ENCODE measurements around the gene GRB10. TPM values are rescaled to one million over a fixed set of nuclear protein-coding genes. Genes with fewer than 3 reads are reported as not detected.

GRB10 gene
- total and polyA plus RNA-seq, 2 experiments from 2014 or later, result 35.0 to 154 TPM

- H3K9me3 Mint-ChIP-seq, result no peaks in the 10 kb centered on the region
- no peaks in the 10 kb centered on the region for H3K27me3 ChIP-seq (ENCODE audit: insufficient read depth)
- H3K27ac ChIP-seq (ENCODE audit: low read depth), result no peak overlapping the region
- H3K36me3 Mint-ChIP-seq (ENCODE audit: low read depth), result peaks cover 19% of the 10 kb centered on the region
- H3K9me2 ChIP-seq (ENCODE audit: insufficient read depth), result no peaks in the 10 kb centered on the region
- peaks cover 15% of the 10 kb centered on the region for H3K4me1 Mint-ChIP-seq
- H3K4me3 Mint-ChIP-seq, result no peak overlapping the region
- H3K36me3 ChIP-seq (ENCODE audit: insufficient read depth), result no peaks in the 10 kb centered on the region; the same call in 1 of the 2 replicates
- H3K4me2 ChIP-seq, result no peak overlapping the region
- ATAC-seq, result no peak
- no peak overlapping the region for H3K4me3 ChIP-seq
- TF ChIP-seq EZH2phosphoT487 (IDR thresholded peaks at IDR 0.05; ENCODE audit: unreplicated experiment) (no peak), EZH2 (IDR thresholded peaks at IDR 0.05; ENCODE audit: low read depth, unreplicated experiment) (no peak), CTCF (conservative IDR thresholded peaks at IDR 0.05; ENCODE audit: low read depth in 2 of 2) (no peak), ZNF331 (CRISPR knock-in tag; IDR thresholded peaks at IDR 0.05; ENCODE audit: low read depth) (no peak), ETS1 (IDR thresholded peaks at IDR 0.05) (no peak), CREB1 (CRISPR knock-in tag; IDR thresholded peaks at IDR 0.05; ENCODE audit: low read depth) (no peak), REST (IDR thresholded peaks at IDR 0.05; ENCODE audit: unreplicated experiment) (no peak), POLR2AphosphoS5 (IDR thresholded peaks at IDR 0.05; ENCODE audit: low read depth) (no peak), STAT1 (IDR thresholded peaks at IDR 0.05; ENCODE audit: unreplicated experiment) (no peak), NANOG (IDR thresholded peaks at IDR 0.05; ENCODE audit: borderline replicate concordance) (no peak), JUNB (IDR thresholded peaks at IDR 0.05; ENCODE audit: unreplicated experiment) (no peak), ZNF462 (CRISPR knock-in tag; IDR thresholded peaks at IDR 0.05) (no peak), ZNF114 (CRISPR knock-in tag; IDR thresholded peaks at IDR 0.05) (no peak)
- peaks cover 6% of the 10 kb centered on the region for H3K4me1 ChIP-seq (ENCODE audit: insufficient read depth)
- DNase-seq (ENCODE audit: low spot score), result no peak
- H3K79me2 ChIP-seq (replicated peaks; ENCODE audit: insufficient read depth), result peaks cover 99% of the 10 kb centered on the region
- no peak overlapping the region for H2AFZ ChIP-seq
- peaks cover 39% of the 10 kb centered on the region; the same call in 1 of the 2 replicates for H4K20me1 ChIP-seq (replicated peaks; ENCODE audit: insufficient read depth)
- no peaks in the 10 kb centered on the region for H3F3A ChIP-seq (replicated peaks; ENCODE audit: low read depth)
- no peak overlapping the region for H3K27ac Mint-ChIP-seq
- no peaks in the 10 kb centered on the region for H3K27me3 Mint-ChIP-seq (ENCODE audit: insufficient read depth, low read depth, poor library complexity)
Measured at GRCh38 chr7:50728184-50728583, 54.5 kb downstream of the GRB10 start.

All from GM23338 (cell line).